Muscle of leg (tissue), 11 donors: ENCODE data around the gene CHERP. TPM values are rescaled to one million over a fixed set of nuclear protein-coding genes. Genes with fewer than 3 reads are reported as not detected.
"Not testable (repeated sequence)": the region's sequence is repeated elsewhere in the genome, so short reads cannot be mapped to it uniquely, and the experiment has no call there.

Experiments used
- DNase-seq: peaks from one replicate; pipeline ENCODE4 v3.0.0; 2013
- H3K27ac ChIP-seq: one replicate; pipeline ENCODE4 v1.5.1; 2013; ENCODE audit warnings: mild to moderate bottlenecking, low read length, control low read depth
- H3K27me3 ChIP-seq: one replicate; pipeline ENCODE4 v1.6.1; 2013; ENCODE audit warnings: low read length; ENCODE audit not compliant: control insufficient read depth, insufficient read depth
- H3K36me3 ChIP-seq: one replicate; pipeline ENCODE4 v1.6.1; 2013; ENCODE audit warnings: low read length; ENCODE audit not compliant: control insufficient read depth, insufficient read depth
- H3K4me1 ChIP-seq: one replicate; pipeline ENCODE4 v1.6.1; 2013; ENCODE audit warnings: low read length; ENCODE audit not compliant: control insufficient read depth, insufficient read depth
- H3K4me3 ChIP-seq: one replicate; pipeline ENCODE4 v1.5.1; 2013; ENCODE audit warnings: low read length, control low read depth
- H3K9me3 ChIP-seq: replicated peaks from 2 replicates; pipeline ENCODE4 v1.6.1; 2013; ENCODE audit warnings: low read depth, low read length; ENCODE audit not compliant: control insufficient read depth
- WGBS: methylation state at CpG from one replicate; pipeline ENCODE4 v1.1.5; 2013; ENCODE audit warnings: missing lambda C conversion rate; ENCODE audit not compliant: insufficient coverage; 5-methylcytosine and 5-hydroxymethylcytosine counted together
- polyA plus RNA-seq, 8 donors: library from polyadenylated mRNA; unstranded; fragments of 120-200 nt; gene quantifications; one replicate each; pipeline versions ENCODE4 v1.2.1 to v1.2.3, GENCODE V29; 2013; ENCODE audit warnings: inconsistent platforms in 1 of 8, low replicate concordance in 1 of 8; ENCODE audit not compliant: insufficient read length in 8 of 8, insufficient read depth in 1 of 8
- total RNA-seq: library from RNA; stranded (reverse); fragments of 120-200 nt; gene quantifications from one replicate; pipeline ENCODE4 v1.2.4, GENCODE V29; 2013

Gene CHERP
- total and polyA plus RNA-seq, 9 donors = 3.5 to 42.4 (median 35.8) TPM

DNA sequence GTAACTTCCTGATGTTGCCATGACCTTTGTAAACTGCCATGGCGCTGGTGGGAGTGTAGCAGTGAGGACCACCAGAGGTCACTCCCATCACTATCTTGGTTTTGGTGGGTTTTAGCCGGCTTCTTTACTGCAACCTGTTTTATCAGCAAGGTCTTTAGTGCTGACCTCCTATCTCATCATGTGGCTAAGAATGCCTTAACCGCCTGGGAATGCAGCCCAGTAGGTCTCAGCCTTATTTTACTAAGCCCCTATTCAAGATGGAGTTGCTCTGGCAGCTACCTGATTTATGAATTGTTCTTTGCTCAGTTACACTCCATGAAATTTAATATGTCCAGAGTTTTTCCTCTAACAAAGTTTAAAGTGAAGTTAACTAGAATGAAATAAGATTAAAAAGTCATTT, 65.8 kb downstream of the CHERP start:
- DNase-seq = no peak
- H3K4me3 ChIP-seq = no peak overlapping the region
- peaks cover 4% of the 10 kb centered on the region for H3K4me1 ChIP-seq
- H3K9me3 ChIP-seq = no peaks in the 10 kb centered on the region
- WGBS = no CpG with 5 or more reads among the region's 3 CpGs
- H3K36me3 ChIP-seq = no peaks in the 10 kb centered on the region
- H3K27ac ChIP-seq = no peak overlapping the region
- H3K27me3 ChIP-seq = no peaks in the 10 kb centered on the region

DNA sequence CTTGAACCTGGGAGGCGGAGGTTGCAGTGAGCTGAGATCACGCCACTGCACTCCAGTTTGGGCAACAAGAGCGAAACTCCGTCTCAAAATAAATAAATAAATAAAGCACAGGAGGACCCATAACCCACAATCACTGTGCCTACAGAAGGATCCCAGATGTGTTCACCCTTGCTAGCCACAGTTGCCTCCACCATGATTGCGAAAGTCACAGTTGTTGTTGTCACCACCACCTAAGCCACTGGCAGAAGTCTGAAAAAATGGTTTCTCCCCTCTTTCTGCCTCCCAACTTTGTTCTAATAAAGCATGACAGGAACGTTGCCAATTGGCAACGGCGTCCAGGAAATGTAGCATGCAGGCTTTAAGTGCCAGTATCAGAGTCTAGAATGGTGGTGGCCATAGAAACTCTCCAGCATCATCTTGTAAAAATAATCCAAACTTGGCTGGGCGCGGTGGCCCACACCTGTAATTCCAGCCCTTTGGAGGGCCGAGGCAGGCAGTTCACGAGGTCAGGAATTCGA, 68.3 kb downstream of the CHERP start:
- H3K27me3 ChIP-seq = no peaks in the 10 kb centered on the region
- H3K4me3 ChIP-seq = no peak overlapping the region
- no peak overlapping the region for H3K27ac ChIP-seq
- peaks cover 20% of the 10 kb centered on the region for H3K4me1 ChIP-seq
- H3K9me3 ChIP-seq = no peaks in the 10 kb centered on the region
- peaks cover 4% of the 10 kb centered on the region for H3K36me3 ChIP-seq
- peak; percentile 58 for DNase-seq
- 92% methylated on average over 1 of the region's 13 CpGs for WGBS

DNA sequence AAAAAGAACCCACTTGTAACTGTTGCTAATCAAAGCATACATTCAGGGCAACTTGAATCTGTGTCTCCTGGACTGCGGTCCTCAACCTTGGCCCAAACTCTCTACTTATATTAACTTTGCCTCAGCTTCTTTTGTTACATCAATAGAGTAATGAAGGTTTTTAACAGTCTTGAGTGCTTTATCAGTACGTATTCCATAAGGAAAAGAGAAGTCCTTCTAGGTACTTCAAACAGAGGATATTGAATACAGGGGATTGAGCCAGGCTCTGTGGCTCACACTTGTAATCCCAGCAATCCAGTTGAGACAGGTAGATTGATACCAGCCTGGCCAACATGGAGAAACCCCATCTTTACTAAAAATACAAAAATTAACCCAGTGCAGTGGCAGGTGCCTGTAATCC, 69.2 kb downstream of the CHERP start:
- no peak for DNase-seq
- Histone ChIP-seq H3K27me3 (no peaks in the 10 kb centered on the region), H3K36me3 (peaks cover 4% of the 10 kb centered on the region), H3K9me3 (no peaks in the 10 kb centered on the region), H3K4me1 (peaks cover 22% of the 10 kb centered on the region), H3K27ac (no peak overlapping the region), H3K4me3 (no peak overlapping the region)
- no CpG with 5 or more reads among the region's 2 CpGs for WGBS

DNA sequence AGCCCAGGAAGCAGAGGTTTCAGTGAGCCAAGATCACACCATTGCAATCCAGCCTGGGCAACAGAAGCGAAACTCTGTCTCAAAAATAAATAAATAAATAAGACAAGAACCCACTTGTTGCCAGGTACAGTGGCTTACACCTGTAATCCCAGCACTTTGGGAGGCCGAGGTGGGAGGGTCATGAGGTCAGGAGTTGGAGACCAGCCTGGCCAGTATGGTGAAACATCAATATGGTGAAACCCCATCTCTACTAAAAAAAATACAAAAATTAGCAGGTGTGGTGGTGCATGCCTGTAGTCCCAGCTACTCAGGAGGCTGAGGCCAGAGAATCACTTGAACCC, 69.7 kb downstream of the CHERP start:
- no CpG with 5 or more reads among the region's 2 CpGs for WGBS
- peaks cover 24% of the 10 kb centered on the region for H3K4me1 ChIP-seq

DNA sequence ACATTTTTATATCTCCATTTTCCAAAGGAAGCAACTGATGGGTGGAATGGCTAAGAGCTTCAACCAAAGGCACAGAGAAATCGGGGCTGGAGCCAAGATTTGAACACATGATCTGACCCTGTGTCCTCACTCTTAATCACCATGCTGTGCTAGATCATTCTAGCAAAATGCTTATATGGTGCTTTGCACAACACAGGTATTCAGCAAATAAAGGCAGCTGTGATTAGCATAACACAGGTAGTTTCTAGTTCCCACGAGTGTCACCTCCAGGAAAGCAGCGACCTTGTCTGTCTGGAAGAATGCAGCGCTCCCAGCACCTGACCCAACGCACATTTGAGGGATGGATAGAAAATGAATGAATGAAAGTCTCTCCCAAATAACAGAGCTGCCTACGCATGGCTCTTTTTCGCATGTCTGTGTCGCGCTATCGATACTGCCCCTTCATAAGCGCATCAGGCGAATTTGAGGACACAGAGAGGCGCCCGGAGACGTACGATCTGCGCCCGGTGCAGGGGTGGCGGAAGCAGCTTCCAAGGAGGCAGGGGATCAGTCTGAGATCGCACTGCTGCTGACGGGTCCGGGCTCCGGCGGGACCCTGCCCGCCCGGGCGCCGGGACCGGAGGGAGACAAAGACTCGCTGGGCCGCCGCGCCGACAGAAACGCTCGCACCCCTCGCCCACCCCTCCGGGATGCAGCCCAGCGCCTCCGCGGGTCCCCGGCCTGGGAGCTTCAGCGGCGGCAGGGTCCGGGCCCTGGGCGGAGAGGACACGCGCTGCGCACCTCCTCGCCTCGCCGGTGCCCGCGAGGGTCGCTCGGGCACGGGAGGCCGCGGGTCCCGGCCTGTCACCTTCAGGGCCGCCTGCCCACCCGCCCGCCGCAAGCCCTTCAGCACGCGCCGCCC, 71.1 kb downstream of the CHERP start:
- Histone ChIP-seq H3K9me3 (no peaks in the 10 kb centered on the region), H3K27me3 (no peaks in the 10 kb centered on the region), H3K27ac (peak overlapping the region; percentile 47), H3K4me3 (peak overlapping the region; percentile 73), H3K4me1 (peaks cover 24% of the 10 kb centered on the region), H3K36me3 (peaks cover 4% of the 10 kb centered on the region)
- DNase-seq = peak; percentile 45
- WGBS = under 1% methylated on average over 64 of the region's 67 CpGs

More for the DNA sequence above, 69.7 kb downstream of the CHERP start:
- Histone ChIP-seq H3K4me3 (peak overlapping the region; percentile 69), H3K27ac (peak overlapping the region; percentile 77)
- not testable (repeated sequence) for H3K27me3 ChIP-seq, DNase-seq, H3K9me3 ChIP-seq, H3K36me3 ChIP-seq

DNA sequence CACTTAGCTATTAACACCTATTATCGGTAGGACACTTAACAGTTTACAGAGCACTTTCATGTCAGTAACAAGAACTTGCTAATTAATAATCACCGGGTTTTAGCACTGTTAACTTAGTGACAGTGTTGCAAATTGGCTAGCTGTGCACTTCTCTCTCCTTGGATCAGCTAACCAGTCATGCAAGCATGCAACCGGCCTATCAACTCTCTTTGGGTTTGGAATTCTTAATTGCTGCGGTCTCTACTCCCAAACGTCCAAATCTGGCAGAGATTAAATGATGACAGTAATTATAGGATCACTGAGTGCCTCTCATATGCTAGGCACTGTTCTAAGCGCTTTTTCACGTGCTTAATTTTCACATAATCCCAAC, 71.7 kb downstream of the CHERP start:
- WGBS = 8% methylated on average over 2 of the region's 7 CpGs
- H3K4me3 ChIP-seq = peak overlapping the region; percentile 73
- peaks cover 24% of the 10 kb centered on the region for H3K4me1 ChIP-seq
- H3K27ac ChIP-seq = no peak overlapping the region
- no peak for DNase-seq
- H3K9me3 ChIP-seq = no peaks in the 10 kb centered on the region
- peaks cover 4% of the 10 kb centered on the region for H3K36me3 ChIP-seq
- H3K27me3 ChIP-seq = no peaks in the 10 kb centered on the region

Other genes with a start within 250 kb of the CHERP start
- gene KLF2, start 217.6 kb downstream of the CHERP start, total RNA-seq = 15.3 TPM
- gene KLF2, start 217.6 kb downstream of the CHERP start, polyA plus RNA-seq = 10 to 100 TPM; 62.6 to 99.1 (median 81.1) TPM
- 9.3 TPM for gene EPS15L1, start 70.5 kb downstream of the CHERP start, total RNA-seq
- gene EPS15L1, start 70.5 kb downstream of the CHERP start, polyA plus RNA-seq = 10 to 100 TPM; 19.1 to 27.7 (median 23.1) TPM
- gene CALR3, start 46.3 kb downstream of the CHERP start, total RNA-seq = not detected
- gene CALR3, start 46.3 kb downstream of the CHERP start, polyA plus RNA-seq = under 1 TPM in 2 of 8 donors, not detected in 6; 0.17 to 0.22 TPM
- gene C19orf44, start 46.0 kb downstream of the CHERP start, total RNA-seq = 2.8 TPM
- gene C19orf44, start 46.0 kb downstream of the CHERP start, polyA plus RNA-seq = 1 to 10 TPM; 6.0 to 9.3 (median 8.4) TPM
- 16.1 TPM for gene SLC35E1, start 30.0 kb upstream of the CHERP start, total RNA-seq
- 10 to 100 TPM; 24.0 to 34.7 (median 28.7) TPM for gene SLC35E1, start 30.0 kb upstream of the CHERP start, polyA plus RNA-seq
- gene MED26, start 85.8 kb upstream of the CHERP start, total RNA-seq = 5.3 TPM
- gene MED26, start 85.8 kb upstream of the CHERP start, polyA plus RNA-seq = 1 to 10 TPM; 6.2 to 8.0 (median 6.9) TPM
- 70.1 TPM for gene SMIM7, start 117.7 kb upstream of the CHERP start, total RNA-seq
- 10 to 100 TPM; 50.4 to 66.8 (median 56.7) TPM for gene SMIM7, start 117.7 kb upstream of the CHERP start, polyA plus RNA-seq
- 86.7 TPM for gene TMEM38A, start 118.7 kb upstream of the CHERP start, total RNA-seq
- gene TMEM38A, start 118.7 kb upstream of the CHERP start, polyA plus RNA-seq = 100 to 1,000 TPM in 7 of 8 donors, 10 to 100 TPM in 1; 78.3 to 175 (median 123) TPM
- 0.09 TPM for gene NWD1, start 177.4 kb upstream of the CHERP start, total RNA-seq
- under 1 TPM; 0.06 to 0.19 (median 0.09) TPM for gene NWD1, start 177.4 kb upstream of the CHERP start, polyA plus RNA-seq